ENCODE data around the gene NXN. TPM values are rescaled to one million over a fixed set of nuclear protein-coding genes. Genes with fewer than 3 reads are reported as not detected.

The NXN gene
- total RNA-seq, 1 experiment from 2014 or later = 6.0 TPM

GRCh38 chr17:812638-813204 is 166.9 kb downstream of the NXN start:
- H3K27ac ChIP-seq (ENCODE audit: low read depth, low read length, poor library complexity, severe bottlenecking) = no peak overlapping the region
- H3K9me3 ChIP-seq (ENCODE audit: low read depth, low read length, poor library complexity, severe bottlenecking) = no peaks in the 10 kb centered on the region
- no TSS peak for BruUV-seq (replicated peaks)
- DNase-seq (ENCODE audit: low spot score) = no peak
- intact Hi-C loops (cut with micrococcal nuclease; ENCODE audit: unreplicated experiment) = no loop called here
- CTCF ChIA-PET = no interaction called here
- no peak overlapping the region for H3K4me3 ChIP-seq (ENCODE audit: low read depth, low read length, poor library complexity, severe bottlenecking)
- H3K36me3 ChIP-seq (ENCODE audit: insufficient read depth, low read length, poor library complexity, severe bottlenecking) = no peaks in the 10 kb centered on the region
- POLR2A ChIA-PET (ENCODE audit: low non-redundant PET) = no interaction called here
- TF ChIP-seq, protein P1, sequence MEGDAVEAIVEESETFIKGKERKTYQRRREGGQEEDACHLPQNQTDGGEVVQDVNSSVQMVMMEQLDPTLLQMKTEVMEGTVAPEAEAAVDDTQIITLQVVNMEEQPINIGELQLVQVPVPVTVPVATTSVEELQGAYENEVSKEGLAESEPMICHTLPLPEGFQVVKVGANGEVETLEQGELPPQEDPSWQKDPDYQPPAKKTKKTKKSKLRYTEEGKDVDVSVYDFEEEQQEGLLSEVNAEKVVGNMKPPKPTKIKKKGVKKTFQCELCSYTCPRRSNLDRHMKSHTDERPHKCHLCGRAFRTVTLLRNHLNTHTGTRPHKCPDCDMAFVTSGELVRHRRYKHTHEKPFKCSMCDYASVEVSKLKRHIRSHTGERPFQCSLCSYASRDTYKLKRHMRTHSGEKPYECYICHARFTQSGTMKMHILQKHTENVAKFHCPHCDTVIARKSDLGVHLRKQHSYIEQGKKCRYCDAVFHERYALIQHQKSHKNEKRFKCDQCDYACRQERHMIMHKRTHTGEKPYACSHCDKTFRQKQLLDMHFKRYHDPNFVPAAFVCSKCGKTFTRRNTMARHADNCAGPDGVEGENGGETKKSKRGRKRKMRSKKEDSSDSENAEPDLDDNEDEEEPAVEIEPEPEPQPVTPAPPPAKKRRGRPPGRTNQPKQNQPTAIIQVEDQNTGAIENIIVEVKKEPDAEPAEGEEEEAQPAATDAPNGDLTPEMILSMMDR (conservative IDR thresholded peaks at IDR 0.05; ENCODE audit: low read depth, low read length) = no peak
- no peak for TF ChIP-seq EZH2 (IDR thresholded peaks at IDR 0.05; ENCODE audit: borderline replicate concordance, low read depth, low read length, poor library complexity, severe bottlenecking)
- H3K4me1 ChIP-seq (ENCODE audit: insufficient read depth, low read length, poor library complexity, severe bottlenecking) = no peaks in the 10 kb centered on the region
- H3K27me3 ChIP-seq (replicated peaks; ENCODE audit: insufficient read depth, low read depth, low read length, poor library complexity) = no peaks in the 10 kb centered on the region

- BruUV-seq (replicated peaks) = no TSS peak
- ChIA-PET CTCF (no interaction called here), POLR2A (ENCODE audit: low non-redundant PET) (no interaction called here)
- intact Hi-C loops (cut with micrococcal nuclease; ENCODE audit: unreplicated experiment) = no loop called here
- no peak overlapping the region for H3K4me3 ChIP-seq (ENCODE audit: low read depth, low read length, poor library complexity, severe bottlenecking)
- H3K9me3 ChIP-seq (ENCODE audit: low read depth, low read length, poor library complexity, severe bottlenecking) = no peaks in the 10 kb centered on the region
- H3K4me1 ChIP-seq (ENCODE audit: insufficient read depth, low read length, poor library complexity, severe bottlenecking) = no peaks in the 10 kb centered on the region
- H3K27me3 ChIP-seq (replicated peaks; ENCODE audit: insufficient read depth, low read depth, low read length, poor library complexity) = peaks cover 7% of the 10 kb centered on the region
- no peaks in the 10 kb centered on the region for H3K36me3 ChIP-seq (ENCODE audit: insufficient read depth, low read length, poor library complexity, severe bottlenecking)
- no peak overlapping the region for H3K27ac ChIP-seq (ENCODE audit: low read depth, low read length, poor library complexity, severe bottlenecking)
- DNase-seq (ENCODE audit: low spot score) = no peak
- no peak for TF ChIP-seq EZH2 (IDR thresholded peaks at IDR 0.05; ENCODE audit: borderline replicate concordance, low read depth, low read length, poor library complexity, severe bottlenecking)
- TF ChIP-seq, protein P1 (conservative IDR thresholded peaks at IDR 0.05; ENCODE audit: low read depth, low read length) = no peak
Measured at GRCh38 chr17:811051-811784, 168.4 kb downstream of the NXN start.

DNA sequence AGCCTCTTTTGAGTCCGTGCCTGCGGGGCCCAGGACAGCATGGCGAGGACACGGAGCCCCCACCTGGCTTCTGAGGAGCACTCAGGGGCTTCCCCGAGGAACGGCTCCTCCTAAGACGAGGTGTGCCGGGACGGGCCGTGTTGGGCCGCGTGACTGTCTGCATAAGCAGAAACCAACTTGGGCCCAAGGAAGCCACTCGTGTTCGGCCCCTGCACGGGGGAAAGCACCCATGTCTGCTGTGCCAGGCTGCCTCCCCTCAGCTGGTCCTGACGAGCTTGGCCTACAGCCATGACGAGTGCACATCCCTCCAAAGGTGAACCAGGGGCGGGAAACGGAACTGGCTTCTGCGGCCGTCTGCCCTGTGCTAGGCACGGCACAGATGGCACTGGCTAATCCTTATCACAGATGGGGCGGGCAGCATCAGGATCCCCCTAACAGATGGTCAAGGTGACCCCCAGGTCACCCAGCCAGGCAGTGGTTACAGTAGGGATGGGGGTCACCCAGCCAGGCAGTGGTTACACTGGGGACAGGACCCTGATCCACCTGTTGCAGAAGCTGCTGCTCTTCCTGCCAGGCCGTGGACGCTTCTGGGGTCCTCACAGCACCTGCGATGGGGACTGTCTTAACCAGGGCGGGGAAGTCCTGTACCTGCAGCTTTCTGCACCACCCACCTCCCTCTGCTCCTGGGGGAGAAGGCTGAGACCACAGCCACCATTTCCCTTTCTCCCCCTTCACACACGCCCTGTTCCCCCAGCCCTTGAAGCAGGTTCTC is 171.9 kb downstream of the NXN start:
- Histone ChIP-seq H3K9me3 (ENCODE audit: low read depth, low read length, poor library complexity, severe bottlenecking) (no peaks in the 10 kb centered on the region), H3K4me1 (ENCODE audit: insufficient read depth, low read length, poor library complexity, severe bottlenecking) (no peaks in the 10 kb centered on the region), H3K27me3 (replicated peaks; ENCODE audit: insufficient read depth, low read depth, low read length, poor library complexity) (peaks cover 19% of the 10 kb centered on the region), H3K36me3 (ENCODE audit: insufficient read depth, low read length, poor library complexity, severe bottlenecking) (no peaks in the 10 kb centered on the region), H3K27ac (ENCODE audit: low read depth, low read length, poor library complexity, severe bottlenecking) (no peak overlapping the region), H3K4me3 (ENCODE audit: low read depth, low read length, poor library complexity, severe bottlenecking) (no peak overlapping the region)
- CTCF ChIA-PET = no interaction called here
- no peak for DNase-seq (ENCODE audit: low spot score)
- POLR2A ChIA-PET (ENCODE audit: low non-redundant PET) = no interaction called here
- no TSS peak for BruUV-seq (replicated peaks)
- intact Hi-C loops (cut with micrococcal nuclease; ENCODE audit: unreplicated experiment) = no loop called here
- TF ChIP-seq EZH2 (IDR thresholded peaks at IDR 0.05; ENCODE audit: borderline replicate concordance, low read depth, low read length, poor library complexity, severe bottlenecking) = no peak
- TF ChIP-seq, protein P1 (conservative IDR thresholded peaks at IDR 0.05; ENCODE audit: low read depth, low read length) = no peak

All from A673 (cell line).